Astrocyte (in vitro differentiated cells and primary cell): ENCODE data around the gene GAD2.

Experiments used
- CTCF ChIP-seq: IDR thresholded peaks from 2 replicates; pipeline ENCODE4 v1.5.1; 2011; ENCODE audit warnings: low read depth, mild to moderate bottlenecking, inconsistent platforms, low read length, moderate library complexity; ENCODE audit not compliant: insufficient read depth
- EZH2 ChIP-seq: IDR thresholded peaks from 2 replicates; pipeline ENCODE4 v1.6.1; 2012; ENCODE audit warnings: mild to moderate bottlenecking, low read length, inconsistent platforms; ENCODE audit not compliant: insufficient read depth

GRCh38 chr10:26198119-26198518 lies 18.5 kb upstream of the GAD2 start:
- no peak for TF ChIP-seq CTCF
- TF ChIP-seq EZH2, result no peak
